Brain pericyte (primary cell): ENCODE data around the gene FRMD4A.
"Not testable (repeated sequence)": the region's sequence is repeated elsewhere in the genome, so short reads cannot be mapped to it uniquely, and the experiment has no call there.

Experiments
- DNase-seq: peaks from one replicate; pipeline ENCODE4 v3.0.0-alpha.2; 2012; ENCODE audit warnings: low read depth, low spot score

Gene FRMD4A

GRCh38 chr10:13851906-13852305 is 478.8 kb downstream of the FRMD4A start:
- no peak for DNase-seq

GRCh38 chr10:13848520-13849445 is 481.9 kb downstream of the FRMD4A start:
- DNase-seq, result no peak

GRCh38 chr10:13847201-13847631 is 483.5 kb downstream of the FRMD4A start:
- DNase-seq, result no peak

- no peak for DNase-seq
These were observed 484.8 kb downstream of the FRMD4A start for GRCh38 chr10:13845897-13846296.

GRCh38 chr10:13844651-13845050 is 486.1 kb downstream of the FRMD4A start:
- DNase-seq, result no peak

- no peak for DNase-seq
These were observed 488.6 kb downstream of the FRMD4A start for GRCh38 chr10:13842117-13842516.

- no peak for DNase-seq
These were observed 490.7 kb downstream of the FRMD4A start for GRCh38 chr10:13840036-13840435.

GRCh38 chr10:13839430-13839990 is 491.2 kb downstream of the FRMD4A start:
- DNase-seq, result peak; percentile 83

- no peak for DNase-seq
These were observed 491.7 kb downstream of the FRMD4A start for GRCh38 chr10:13839030-13839429.

GRCh38 chr10:13837966-13838365 is 492.8 kb downstream of the FRMD4A start:
- no peak for DNase-seq

- DNase-seq, result no peak
These were observed 496.0 kb downstream of the FRMD4A start for GRCh38 chr10:13834581-13835286.

GRCh38 chr10:13831711-13832141 is 499.0 kb downstream of the FRMD4A start:
- DNase-seq, result no peak

- DNase-seq, result no peak
These were observed 500.3 kb downstream of the FRMD4A start for GRCh38 chr10:13830385-13830784.

GRCh38 chr10:13829790-13830189 is 500.9 kb downstream of the FRMD4A start:
- DNase-seq, result no peak

- DNase-seq, result not testable (repeated sequence)
These were observed 502.4 kb downstream of the FRMD4A start for GRCh38 chr10:13828284-13828683.

GRCh38 chr10:13827076-13827797 is 503.5 kb downstream of the FRMD4A start:
- no peak for DNase-seq

GRCh38 chr10:13823709-13824405 is 506.9 kb downstream of the FRMD4A start:
- DNase-seq, result peak; percentile 70

GRCh38 chr10:13823096-13823708 is 507.5 kb downstream of the FRMD4A start:
- DNase-seq, result no peak

- no peak for DNase-seq
These were observed 508.2 kb downstream of the FRMD4A start for GRCh38 chr10:13822490-13822889.

- no peak for DNase-seq
These were observed 509.8 kb downstream of the FRMD4A start for GRCh38 chr10:13820964-13821337.
